Measurements from ENCODE around the gene GPR21.

DNA sequence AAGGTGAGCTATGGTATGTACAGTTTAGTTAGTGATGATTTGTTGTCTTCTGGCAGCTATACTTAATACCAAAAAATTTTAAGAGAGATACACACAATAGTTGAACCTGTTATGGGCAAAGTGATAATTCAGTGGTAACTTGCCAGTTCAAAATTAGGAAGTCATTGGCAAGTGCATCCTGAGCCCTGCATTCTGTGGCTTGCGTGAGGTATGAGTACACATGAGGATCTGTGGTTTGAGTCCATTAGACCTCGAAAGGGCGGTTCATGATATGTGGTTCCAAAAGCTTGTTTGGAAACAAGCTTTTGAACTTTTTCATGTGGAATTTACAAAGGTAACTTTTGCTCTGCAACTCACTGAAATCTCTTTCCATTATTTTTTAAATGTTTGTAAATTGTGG lies 47.0 kb downstream of the GPR21 start:
- TF ChIP-seq, protein P1, sequence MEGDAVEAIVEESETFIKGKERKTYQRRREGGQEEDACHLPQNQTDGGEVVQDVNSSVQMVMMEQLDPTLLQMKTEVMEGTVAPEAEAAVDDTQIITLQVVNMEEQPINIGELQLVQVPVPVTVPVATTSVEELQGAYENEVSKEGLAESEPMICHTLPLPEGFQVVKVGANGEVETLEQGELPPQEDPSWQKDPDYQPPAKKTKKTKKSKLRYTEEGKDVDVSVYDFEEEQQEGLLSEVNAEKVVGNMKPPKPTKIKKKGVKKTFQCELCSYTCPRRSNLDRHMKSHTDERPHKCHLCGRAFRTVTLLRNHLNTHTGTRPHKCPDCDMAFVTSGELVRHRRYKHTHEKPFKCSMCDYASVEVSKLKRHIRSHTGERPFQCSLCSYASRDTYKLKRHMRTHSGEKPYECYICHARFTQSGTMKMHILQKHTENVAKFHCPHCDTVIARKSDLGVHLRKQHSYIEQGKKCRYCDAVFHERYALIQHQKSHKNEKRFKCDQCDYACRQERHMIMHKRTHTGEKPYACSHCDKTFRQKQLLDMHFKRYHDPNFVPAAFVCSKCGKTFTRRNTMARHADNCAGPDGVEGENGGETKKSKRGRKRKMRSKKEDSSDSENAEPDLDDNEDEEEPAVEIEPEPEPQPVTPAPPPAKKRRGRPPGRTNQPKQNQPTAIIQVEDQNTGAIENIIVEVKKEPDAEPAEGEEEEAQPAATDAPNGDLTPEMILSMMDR (IDR thresholded peaks at IDR 0.05; ENCODE audit: low read length) = no peak
- no peak for TF ChIP-seq EZH2 (optimal IDR thresholded peaks at IDR 0.05; ENCODE audit: low read depth, low read length)

Measured in MM.1S (cell line).